GM12878 (cell line): ENCODE results near the gene PPM1G.

Experiments
- ATF3 ChIP-seq: IDR thresholded peaks from 2 replicates; pipeline ENCODE4 v1.6.1; 2011; ENCODE audit warnings: low read depth, mild to moderate bottlenecking, low read length, moderate library complexity, borderline replicate concordance; ENCODE audit errors: extremely low read depth
- CHD4 ChIP-seq: fragments of 200-600 bp; sonication (generic); IDR thresholded peaks from 2 replicates; pipeline ENCODE4 v1.6.1; 2016; ENCODE audit warnings: mild to moderate bottlenecking
- EP300 ChIP-seq, 2 experiments: fragments of 150-350 bp in 1 of 2; IDR thresholded peaks; 2 replicates each; pipeline ENCODE4 v1.6.1; 2011 to 2012; ENCODE audit warnings: low read depth in 2 of 2, low read length in 2 of 2, borderline replicate concordance in 1 of 2, improper control_type of control experiment in 1 of 2, inconsistent platforms in 1 of 2; ENCODE audit not compliant: control insufficient read depth in 1 of 2
- EZH2 ChIP-seq: IDR thresholded peaks from 2 replicates; pipeline ENCODE4 v1.6.1; 2012; ENCODE audit warnings: low read depth, mild to moderate bottlenecking, control low read depth, inconsistent platforms, low read length, borderline replicate concordance; ENCODE audit not compliant: control insufficient read depth
- POLR2A ChIP-seq: IDR thresholded peaks from 2 replicates; pipeline ENCODE4 v1.6.1; 2011; ENCODE audit warnings: low read depth, mild to moderate bottlenecking, low read length
- RFX5 ChIP-seq: IDR thresholded peaks from 2 replicates; pipeline ENCODE4 v1.6.1; 2011; ENCODE audit warnings: low read depth, low read length, improper control_type of control experiment
- TF ChIP-seq, protein P1 (sequence below): fragments of 450-650 bp; IDR thresholded peaks from 2 replicates; pipeline ENCODE4 v1.6.1; 2017; ENCODE audit warnings: mild to moderate bottlenecking
- TF ChIP-seq, protein P2 (sequence below), 3 experiments: IDR thresholded peaks in 2 of 3; conservative IDR thresholded peaks in 1 of 3; 2 replicates each; pipeline ENCODE4 v1.5.1; 2011; ENCODE audit warnings: low read depth in 3 of 3, low read length in 3 of 3, mild to moderate bottlenecking in 3 of 3, control low read depth in 2 of 3, moderate library complexity in 2 of 3, inconsistent platforms in 1 of 3, mixed read lengths in 1 of 3; ENCODE audit not compliant: control insufficient read depth in 2 of 3, insufficient read depth in 1 of 3; ENCODE audit errors: extremely low read depth in 1 of 3

- TF ChIP-seq EP300 (IDR thresholded peaks at IDR 0.05; ENCODE audit: borderline replicate concordance in 1 of 2, control insufficient read depth in 1 of 2, low read depth in 2 of 2, low read length in 2 of 2) (no peak), POLR2A (peak; percentile 45), EZH2 (no peak), ATF3 (no peak), RFX5 (no peak), CHD4 (no peak)
- TF ChIP-seq, protein P1, sequence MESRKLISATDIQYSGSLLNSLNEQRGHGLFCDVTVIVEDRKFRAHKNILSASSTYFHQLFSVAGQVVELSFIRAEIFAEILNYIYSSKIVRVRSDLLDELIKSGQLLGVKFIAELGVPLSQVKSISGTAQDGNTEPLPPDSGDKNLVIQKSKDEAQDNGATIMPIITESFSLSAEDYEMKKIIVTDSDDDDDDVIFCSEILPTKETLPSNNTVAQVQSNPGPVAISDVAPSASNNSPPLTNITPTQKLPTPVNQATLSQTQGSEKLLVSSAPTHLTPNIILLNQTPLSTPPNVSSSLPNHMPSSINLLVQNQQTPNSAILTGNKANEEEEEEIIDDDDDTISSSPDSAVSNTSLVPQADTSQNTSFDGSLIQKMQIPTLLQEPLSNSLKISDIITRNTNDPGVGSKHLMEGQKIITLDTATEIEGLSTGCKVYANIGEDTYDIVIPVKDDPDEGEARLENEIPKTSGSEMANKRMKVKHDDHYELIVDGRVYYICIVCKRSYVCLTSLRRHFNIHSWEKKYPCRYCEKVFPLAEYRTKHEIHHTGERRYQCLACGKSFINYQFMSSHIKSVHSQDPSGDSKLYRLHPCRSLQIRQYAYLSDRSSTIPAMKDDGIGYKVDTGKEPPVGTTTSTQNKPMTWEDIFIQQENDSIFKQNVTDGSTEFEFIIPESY: no peak
- TF ChIP-seq, protein P2, sequence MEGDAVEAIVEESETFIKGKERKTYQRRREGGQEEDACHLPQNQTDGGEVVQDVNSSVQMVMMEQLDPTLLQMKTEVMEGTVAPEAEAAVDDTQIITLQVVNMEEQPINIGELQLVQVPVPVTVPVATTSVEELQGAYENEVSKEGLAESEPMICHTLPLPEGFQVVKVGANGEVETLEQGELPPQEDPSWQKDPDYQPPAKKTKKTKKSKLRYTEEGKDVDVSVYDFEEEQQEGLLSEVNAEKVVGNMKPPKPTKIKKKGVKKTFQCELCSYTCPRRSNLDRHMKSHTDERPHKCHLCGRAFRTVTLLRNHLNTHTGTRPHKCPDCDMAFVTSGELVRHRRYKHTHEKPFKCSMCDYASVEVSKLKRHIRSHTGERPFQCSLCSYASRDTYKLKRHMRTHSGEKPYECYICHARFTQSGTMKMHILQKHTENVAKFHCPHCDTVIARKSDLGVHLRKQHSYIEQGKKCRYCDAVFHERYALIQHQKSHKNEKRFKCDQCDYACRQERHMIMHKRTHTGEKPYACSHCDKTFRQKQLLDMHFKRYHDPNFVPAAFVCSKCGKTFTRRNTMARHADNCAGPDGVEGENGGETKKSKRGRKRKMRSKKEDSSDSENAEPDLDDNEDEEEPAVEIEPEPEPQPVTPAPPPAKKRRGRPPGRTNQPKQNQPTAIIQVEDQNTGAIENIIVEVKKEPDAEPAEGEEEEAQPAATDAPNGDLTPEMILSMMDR (IDR thresholded peaks at IDR 0.05 in 2 of 3, conservative IDR thresholded peaks at IDR 0.05 in 1 of 3; ENCODE audit: control insufficient read depth in 2 of 3, extremely low read depth in 1 of 3, insufficient read depth in 1 of 3, low read depth in 3 of 3, low read length in 3 of 3): no peak
Observed at GRCh38 chr2:27442920-27443282, 33.5 kb upstream of the PPM1G start.
